HepG2 (cell line): ENCODE measurements around the gene TP53. TPM values are rescaled to one million over a fixed set of nuclear protein-coding genes. Genes with fewer than 3 reads are reported as not detected.

Experiments used
- ARNT2 ChIP-seq: sonication (generic); formaldehyde crosslinking; IDR thresholded peaks from 2 replicates; pipeline ENCODE4 v1.8.0; 2022; ENCODE audit warnings: mild to moderate bottlenecking, low read depth, missing genetic modification reagents, moderate library complexity
- ATF4 ChIP-seq, 2 experiments: fragments of 450-650 bp in 1 of 2; sonication (generic) in 1 of 2; formaldehyde crosslinking; IDR thresholded peaks; 2 replicates each; pipeline versions ENCODE4 v1.5.0 to v1.8.0; 2020 to 2022; ENCODE audit warnings: mild to moderate bottlenecking in 1 of 2, missing genetic modification reagents in 1 of 2
- ATF7-NPFF ChIP-seq: sonication (generic); formaldehyde crosslinking; IDR thresholded peaks from 2 replicates; pipeline ENCODE4 v1.8.1; 2023; ENCODE audit warnings: mild to moderate bottlenecking, low read depth, missing genetic modification reagents, moderate library complexity
- DDIT3 ChIP-seq: sonication (generic); formaldehyde crosslinking; IDR thresholded peaks from 2 replicates; pipeline ENCODE4 v1.4.0; 2020; ENCODE audit warnings: mild to moderate bottlenecking, missing genetic modification reagents
- HNF4A ChIP-seq: sonication (generic); formaldehyde crosslinking; IDR thresholded peaks from 2 replicates; pipeline ENCODE4 v1.4.0; 2020; ENCODE audit warnings: missing genetic modification reagents
- HNRNPLL ChIP-seq: fragments of 200-400 bp; formaldehyde crosslinking; IDR thresholded peaks from 2 replicates; pipeline ENCODE4 v1.6.1; 2017; ENCODE audit warnings: mild to moderate bottlenecking, low read depth, low read length; ENCODE audit not compliant: poor library complexity, severe bottlenecking
- PHF8 ChIP-seq: sonication (generic); formaldehyde crosslinking; IDR thresholded peaks from 2 replicates; pipeline ENCODE4 v1.5.0; 2020; ENCODE audit warnings: missing genetic modification reagents
- RARA ChIP-seq: IDR thresholded peaks from 2 replicates; pipeline ENCODE4 v1.6.1; 2016; ENCODE audit warnings: missing genetic modification reagents, missing compliant biosample characterization
- SETDB1 ChIP-seq: sonication (generic); formaldehyde crosslinking; IDR thresholded peaks from 2 replicates; pipeline ENCODE4 v1.5.1; 2020; ENCODE audit warnings: missing genetic modification reagents, mild to moderate bottlenecking, borderline replicate concordance
- SP1 ChIP-seq, 2 experiments: fragments of 450-650 bp in 1 of 2; sonication (generic) in 1 of 2; formaldehyde crosslinking in 1 of 2; IDR thresholded peaks; 2 replicates each; pipeline versions ENCODE4 v1.4.0 to v1.6.1; 2016 to 2020; ENCODE audit warnings: missing genetic modification reagents in 1 of 2
- SP4 ChIP-seq: sonication (generic); formaldehyde crosslinking; IDR thresholded peaks from 2 replicates; pipeline ENCODE4 v1.8.1; 2023; ENCODE audit warnings: mild to moderate bottlenecking, missing genetic modification reagents
- U2AF1 ChIP-seq: fragments of 200-400 bp; formaldehyde crosslinking; optimal IDR thresholded peaks from 2 replicates; pipeline ENCODE3; 2017; ENCODE audit warnings: mild to moderate bottlenecking, low read depth, low read length
- ZBTB1 ChIP-seq: sonication (generic); formaldehyde crosslinking; IDR thresholded peaks from 2 replicates; pipeline ENCODE4 v1.4.0; 2020; ENCODE audit warnings: missing genetic modification reagents, borderline replicate concordance
- ZKSCAN8 ChIP-seq: IDR thresholded peaks from 2 replicates; pipeline ENCODE4 v1.6.1; 2016; ENCODE audit warnings: borderline replicate concordance, missing genetic modification reagents, missing compliant biosample characterization
- ZNF138 ChIP-seq: sonication (generic); formaldehyde crosslinking; IDR thresholded peaks from 2 replicates; pipeline ENCODE4 v1.5.0; 2020; ENCODE audit warnings: mild to moderate bottlenecking, low read depth, missing genetic modification reagents
- ZNF230 ChIP-seq: sonication (generic); formaldehyde crosslinking; IDR thresholded peaks from 2 replicates; pipeline ENCODE4 v1.4.0; 2020; ENCODE audit warnings: mild to moderate bottlenecking, missing genetic modification reagents
- ZNF558 ChIP-seq: sonication (generic); formaldehyde crosslinking; IDR thresholded peaks from 2 replicates; pipeline ENCODE4 v1.9.0; 2022; ENCODE audit warnings: mild to moderate bottlenecking, missing genetic modification reagents, borderline replicate concordance
- ZNF609 ChIP-seq: sonication (generic); formaldehyde crosslinking; IDR thresholded peaks from 2 replicates; pipeline ENCODE4 v1.4.0; 2020; ENCODE audit warnings: mild to moderate bottlenecking, missing genetic modification reagents, borderline replicate concordance
- ZNF841 ChIP-seq: sonication (generic); formaldehyde crosslinking; IDR thresholded peaks from 2 replicates; pipeline ENCODE4 v1.8.1; 2023; ENCODE audit warnings: missing genetic modification reagents, borderline replicate concordance
- polyA plus RNA-seq, 8 experiments: library from polyadenylated mRNA; depleted of rRNA in 3 of 8; stranded (reverse) in 7 of 8; unstranded in 1 of 8; fragments of >200 nt; fragmentation: Illumina TruSeq in 4 of 8; extraction: Trizol in 4 of 8; gene quantifications; 2 replicates each; pipeline versions ENCODE4 v1.2.1 to v1.2.3, GENCODE V29; 2011 to 2016; ENCODE audit warnings: low read depth in 4 of 8, missing spikeins in 1 of 8, mixed read lengths in 1 of 8; ENCODE audit not compliant: insufficient read depth in 1 of 8
- total RNA-seq, 5 experiments: library from RNA; depleted of rRNA; stranded (reverse); fragments of >200 nt; fragmentation: Illumina TruSeq; extraction: Trizol; gene quantifications; 2 replicates each; pipeline ENCODE4 v1.2.3, GENCODE V29; 2016; ENCODE audit warnings: low read depth in 1 of 5
- TF ChIP-seq, protein P1 (sequence below): IDR thresholded peaks from 2 replicates; pipeline ENCODE4 v1.6.1; 2016; ENCODE audit warnings: mild to moderate bottlenecking, missing biosample characterization, missing genetic modification reagents
- TF ChIP-seq, protein P2 (sequence below): sonication (generic); formaldehyde crosslinking; IDR thresholded peaks from 2 replicates; pipeline ENCODE4 v1.9.0; 2021; ENCODE audit warnings: missing genetic modification reagents, borderline replicate concordance

The TP53 gene
- total and polyA plus RNA-seq, 2 of the 13 experiments (the other 11 are each of a cell fraction or from before 2014, with no cell fraction given) = 17.1 to 29.9 TPM

- no peak for TF ChIP-seq U2AF1
- TF ChIP-seq DDIT3 (CRISPR knock-in tag) = no peak
- no peak for TF ChIP-seq ZNF138 (CRISPR knock-in tag)
- TF ChIP-seq ATF4 (CRISPR knock-in tag; IDR thresholded peaks at IDR 0.05) = no peak
- no peak for TF ChIP-seq ZNF558 (CRISPR knock-in tag)
- no peak for TF ChIP-seq RARA (CRISPR knock-in tag)
- no peak for TF ChIP-seq ZNF230 (CRISPR knock-in tag)
- TF ChIP-seq HNF4A (CRISPR knock-in tag) = 0 out of 2 replicates have a peak, but pooled peaks have one; percentile 6
- TF ChIP-seq ARNT2 (CRISPR knock-in tag) = peak; percentile 74; the same call in 1 of the 2 replicates
- peak; percentile 78 for TF ChIP-seq PHF8 (CRISPR knock-in tag)
- TF ChIP-seq ATF7-NPFF (CRISPR knock-in tag) = peak; percentile 23; the same call in 1 of the 2 replicates
- peak; percentile 57; the same call in 1 of the 2 replicates for TF ChIP-seq SP4 (CRISPR knock-in tag)
- TF ChIP-seq ZKSCAN8 = no peak
- peak; percentile 89 for TF ChIP-seq HNRNPLL
- no peak for TF ChIP-seq ZNF841
- no peak for TF ChIP-seq ZBTB1
- TF ChIP-seq SP1 (IDR thresholded peaks at IDR 0.05) = no peak
- TF ChIP-seq SP1 (CRISPR knock-in tag; IDR thresholded peaks at IDR 0.05) = no peak; the same call in 1 of the 2 replicates
- TF ChIP-seq ZNF609 (CRISPR knock-in tag) = no peak
- TF ChIP-seq, protein P1, sequence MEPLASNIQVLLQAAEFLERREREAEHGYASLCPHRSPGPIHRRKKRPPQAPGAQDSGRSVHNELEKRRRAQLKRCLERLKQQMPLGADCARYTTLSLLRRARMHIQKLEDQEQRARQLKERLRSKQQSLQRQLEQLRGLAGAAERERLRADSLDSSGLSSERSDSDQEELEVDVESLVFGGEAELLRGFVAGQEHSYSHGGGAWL = no peak
- TF ChIP-seq SETDB1 (CRISPR knock-in tag) = no peak
- TF ChIP-seq, protein P2, sequence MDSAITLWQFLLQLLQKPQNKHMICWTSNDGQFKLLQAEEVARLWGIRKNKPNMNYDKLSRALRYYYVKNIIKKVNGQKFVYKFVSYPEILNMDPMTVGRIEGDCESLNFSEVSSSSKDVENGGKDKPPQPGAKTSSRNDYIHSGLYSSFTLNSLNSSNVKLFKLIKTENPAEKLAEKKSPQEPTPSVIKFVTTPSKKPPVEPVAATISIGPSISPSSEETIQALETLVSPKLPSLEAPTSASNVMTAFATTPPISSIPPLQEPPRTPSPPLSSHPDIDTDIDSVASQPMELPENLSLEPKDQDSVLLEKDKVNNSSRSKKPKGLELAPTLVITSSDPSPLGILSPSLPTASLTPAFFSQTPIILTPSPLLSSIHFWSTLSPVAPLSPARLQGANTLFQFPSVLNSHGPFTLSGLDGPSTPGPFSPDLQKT (CRISPR knock-in tag) = no peak
Observed at GRCh38 chr17:7687908-7688807, 868 bp upstream of the TP53 start, which contains the start of gene WRAP53 (continued).
